Measurements from ENCODE around the gene CELF2. TPM values are rescaled to one million over a fixed set of nuclear protein-coding genes. Genes with fewer than 3 reads are reported as not detected.
"Not testable (repeated sequence)": the region's sequence is repeated elsewhere in the genome, so short reads cannot be mapped to it uniquely, and the experiment has no call there.

The CELF2 gene
- polyA plus RNA-seq, 2 donors: 2.2 to 4.0 TPM

DNA sequence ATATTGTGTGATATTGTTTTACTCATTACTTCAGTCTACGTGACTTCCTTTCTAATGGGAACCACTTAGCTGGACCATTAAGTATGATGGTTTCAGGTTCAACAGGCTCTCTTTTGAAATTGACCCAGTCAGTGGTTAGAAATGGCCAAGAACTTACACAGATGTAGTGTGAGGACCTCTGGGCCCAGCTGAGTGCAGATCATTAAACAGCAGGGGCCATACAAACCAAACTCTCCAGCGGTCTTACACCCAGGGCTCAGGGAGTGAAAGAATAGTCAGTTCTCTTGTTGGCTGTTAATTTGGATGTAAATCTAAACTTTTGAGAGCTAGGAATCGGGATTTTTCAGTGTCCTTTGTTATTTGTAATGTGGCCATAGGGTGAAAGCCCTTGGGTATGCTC is 107.3 kb downstream of the CELF2 start:
- no peaks in the 10 kb centered on the region for H3K27me3 ChIP-seq (ENCODE audit: control insufficient read depth in 1 of 2, insufficient read depth in 2 of 2, low read length in 2 of 2)
- H3K36me3 ChIP-seq (ENCODE audit: control insufficient read depth in 2 of 2, insufficient read depth in 2 of 2, low read length in 1 of 2): no peaks in the 10 kb centered on the region
- WGBS, 2 donors: 80 to 88% methylated on average over 3 of the region's 3 CpGs
- no peaks in the 10 kb centered on the region for H3K9me3 ChIP-seq (ENCODE audit: control insufficient read depth in 2 of 2, insufficient read depth in 1 of 2, low read depth in 1 of 2, low read length in 1 of 2)
- no peak overlapping the region for H3K27ac ChIP-seq (ENCODE audit: low read depth in 2 of 2, low read length in 1 of 2)
- no peak overlapping the region for H3K4me3 ChIP-seq (ENCODE audit: low read depth in 1 of 2, low read length in 2 of 2)
- H3K4me1 ChIP-seq (ENCODE audit: control insufficient read depth in 2 of 2, insufficient read depth in 2 of 2, low read length in 1 of 2): no peaks in the 10 kb centered on the region

DNA sequence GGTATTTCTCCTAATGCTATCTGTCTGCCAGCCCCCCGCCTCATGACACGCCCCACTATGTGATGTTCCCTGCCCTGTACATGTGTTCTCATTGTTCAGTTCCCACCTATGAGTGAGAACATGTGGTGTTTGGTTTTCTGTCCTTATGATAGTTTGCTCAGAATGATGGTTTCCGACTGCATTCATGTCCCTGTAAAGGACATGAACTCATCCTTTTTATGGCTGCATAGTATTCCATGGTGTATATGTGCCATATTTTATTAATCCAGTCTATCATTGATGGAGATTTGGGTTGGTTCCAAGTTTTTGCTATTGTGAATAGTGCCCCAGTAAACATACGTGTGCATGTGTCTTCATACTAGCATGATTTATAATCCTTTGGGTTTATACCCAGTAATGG is 109.3 kb downstream of the CELF2 start:
- H3K27ac ChIP-seq (ENCODE audit: low read depth in 2 of 2, low read length in 1 of 2); H3K9me3 ChIP-seq (ENCODE audit: control insufficient read depth in 2 of 2, insufficient read depth in 1 of 2, low read depth in 1 of 2, low read length in 1 of 2); H3K36me3 ChIP-seq (ENCODE audit: control insufficient read depth in 2 of 2, insufficient read depth in 2 of 2, low read length in 1 of 2); H3K4me1 ChIP-seq (ENCODE audit: control insufficient read depth in 2 of 2, insufficient read depth in 2 of 2, low read length in 1 of 2); H3K27me3 ChIP-seq (ENCODE audit: control insufficient read depth in 1 of 2, insufficient read depth in 2 of 2, low read length in 2 of 2); H3K4me3 ChIP-seq (ENCODE audit: low read depth in 1 of 2, low read length in 2 of 2): not testable (repeated sequence)
- WGBS, 2 donors: 94 to 96% methylated on average over 4 of the region's 4 CpGs

DNA sequence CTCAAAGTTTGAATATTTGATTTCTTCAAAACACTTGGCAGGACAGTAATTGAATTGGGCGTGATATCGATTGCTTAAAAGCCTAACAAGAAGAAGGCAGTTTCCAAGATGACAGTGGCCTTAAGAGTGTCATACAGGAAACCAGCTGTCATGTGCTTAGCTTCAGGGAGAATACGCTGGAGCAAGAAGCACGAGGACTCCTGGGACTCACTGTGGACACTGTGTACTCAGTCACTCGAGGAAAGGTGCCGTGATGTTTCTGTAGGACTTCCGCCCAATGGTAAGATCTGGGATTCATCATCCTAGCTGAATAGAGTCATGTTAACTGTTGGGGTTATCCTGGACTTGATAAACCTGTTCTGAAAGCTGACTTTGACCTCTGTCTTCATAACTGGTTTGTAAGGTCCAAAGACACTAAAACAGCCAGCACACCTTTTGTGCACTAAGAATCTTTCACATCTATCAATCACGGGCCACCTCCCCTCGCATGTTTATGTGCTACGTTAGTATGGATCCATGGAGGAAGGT is 113.5 kb downstream of the CELF2 start:
- Histone ChIP-seq H3K36me3 (ENCODE audit: control insufficient read depth in 2 of 2, insufficient read depth in 2 of 2, low read length in 1 of 2) (no peaks in the 10 kb centered on the region), H3K27ac (ENCODE audit: low read depth in 2 of 2, low read length in 1 of 2) (no peak overlapping the region)

DNA sequence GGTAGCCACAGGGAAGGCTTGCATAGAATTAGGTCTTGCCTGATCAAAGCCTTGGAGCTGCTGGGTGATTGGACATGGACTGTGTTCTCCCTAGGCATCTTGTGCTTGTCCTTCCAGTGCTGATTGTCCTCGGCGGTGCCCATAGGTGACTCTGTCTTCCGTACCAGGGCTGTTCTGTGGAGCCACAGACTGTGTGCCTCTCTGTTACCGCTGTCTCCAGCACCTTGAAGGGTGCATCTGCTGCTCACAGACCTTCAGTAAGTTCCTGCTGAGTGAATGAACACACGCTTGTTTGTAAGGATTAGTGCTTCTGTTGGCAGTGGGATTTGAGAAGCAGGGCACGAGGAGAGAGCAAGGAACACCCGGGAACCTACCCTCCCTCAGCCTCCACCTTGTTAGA is 116.7 kb downstream of the CELF2 start:
- no peak overlapping the region for H3K4me3 ChIP-seq (ENCODE audit: low read depth in 1 of 2, low read length in 2 of 2)
- no peaks in the 10 kb centered on the region for H3K4me1 ChIP-seq (ENCODE audit: control insufficient read depth in 2 of 2, insufficient read depth in 2 of 2, low read length in 1 of 2)
- no peaks in the 10 kb centered on the region for H3K9me3 ChIP-seq (ENCODE audit: control insufficient read depth in 2 of 2, insufficient read depth in 1 of 2, low read depth in 1 of 2, low read length in 1 of 2)
- no peaks in the 10 kb centered on the region for H3K27me3 ChIP-seq (ENCODE audit: control insufficient read depth in 1 of 2, insufficient read depth in 2 of 2, low read length in 2 of 2)
- 87 to 90% methylated on average over 7 of the region's 7 CpGs for WGBS, 2 donors
- H3K36me3 ChIP-seq (ENCODE audit: control insufficient read depth in 2 of 2, insufficient read depth in 2 of 2, low read length in 1 of 2): no peaks in the 10 kb centered on the region
- H3K27ac ChIP-seq (ENCODE audit: low read depth in 2 of 2, low read length in 1 of 2): no peak overlapping the region

More for the DNA sequence above, 113.5 kb downstream of the CELF2 start:
- H3K4me3 ChIP-seq (ENCODE audit: low read depth in 1 of 2, low read length in 2 of 2): no peak overlapping the region
- no peaks in the 10 kb centered on the region for H3K4me1 ChIP-seq (ENCODE audit: control insufficient read depth in 2 of 2, insufficient read depth in 2 of 2, low read length in 1 of 2)
- WGBS, 2 donors: 77 to 93% methylated on average over 10 of the region's 10 CpGs
- H3K27me3 ChIP-seq (ENCODE audit: control insufficient read depth in 1 of 2, insufficient read depth in 2 of 2, low read length in 2 of 2): no peaks in the 10 kb centered on the region
- H3K9me3 ChIP-seq (ENCODE audit: control insufficient read depth in 2 of 2, insufficient read depth in 1 of 2, low read depth in 1 of 2, low read length in 1 of 2): no peaks in the 10 kb centered on the region

DNA sequence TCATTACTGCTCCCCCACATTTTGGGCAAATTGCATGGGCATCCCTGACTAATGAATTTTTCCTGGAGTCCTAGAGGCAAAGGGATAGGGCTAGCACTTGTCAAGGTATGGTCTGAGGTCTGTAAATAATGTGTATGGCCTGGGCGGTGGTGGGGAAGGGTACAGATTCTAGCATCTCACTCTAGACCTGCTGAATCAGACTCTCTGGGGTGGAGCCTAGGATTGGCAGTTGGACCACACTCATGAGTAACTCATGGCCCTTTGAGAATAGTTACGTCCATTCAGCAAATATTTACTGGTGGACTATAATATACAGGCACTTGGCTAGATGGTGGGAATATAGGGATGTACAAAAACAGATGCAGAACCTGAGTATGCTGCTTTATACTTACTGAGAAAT is 118.0 kb downstream of the CELF2 start:
- 82 to 84% methylated on average over 2 of the region's 2 CpGs for WGBS, 2 donors
- Histone ChIP-seq H3K36me3 (ENCODE audit: control insufficient read depth in 2 of 2, insufficient read depth in 2 of 2, low read length in 1 of 2) (no peaks in the 10 kb centered on the region), H3K4me3 (ENCODE audit: low read depth in 1 of 2, low read length in 2 of 2) (no peak overlapping the region), H3K9me3 (ENCODE audit: control insufficient read depth in 2 of 2, insufficient read depth in 1 of 2, low read depth in 1 of 2, low read length in 1 of 2) (no peaks in the 10 kb centered on the region), H3K4me1 (ENCODE audit: control insufficient read depth in 2 of 2, insufficient read depth in 2 of 2, low read length in 1 of 2) (no peaks in the 10 kb centered on the region), H3K27ac (ENCODE audit: low read depth in 2 of 2, low read length in 1 of 2) (no peak overlapping the region), H3K27me3 (ENCODE audit: control insufficient read depth in 1 of 2, insufficient read depth in 2 of 2, low read length in 2 of 2) (no peaks in the 10 kb centered on the region)

DNA sequence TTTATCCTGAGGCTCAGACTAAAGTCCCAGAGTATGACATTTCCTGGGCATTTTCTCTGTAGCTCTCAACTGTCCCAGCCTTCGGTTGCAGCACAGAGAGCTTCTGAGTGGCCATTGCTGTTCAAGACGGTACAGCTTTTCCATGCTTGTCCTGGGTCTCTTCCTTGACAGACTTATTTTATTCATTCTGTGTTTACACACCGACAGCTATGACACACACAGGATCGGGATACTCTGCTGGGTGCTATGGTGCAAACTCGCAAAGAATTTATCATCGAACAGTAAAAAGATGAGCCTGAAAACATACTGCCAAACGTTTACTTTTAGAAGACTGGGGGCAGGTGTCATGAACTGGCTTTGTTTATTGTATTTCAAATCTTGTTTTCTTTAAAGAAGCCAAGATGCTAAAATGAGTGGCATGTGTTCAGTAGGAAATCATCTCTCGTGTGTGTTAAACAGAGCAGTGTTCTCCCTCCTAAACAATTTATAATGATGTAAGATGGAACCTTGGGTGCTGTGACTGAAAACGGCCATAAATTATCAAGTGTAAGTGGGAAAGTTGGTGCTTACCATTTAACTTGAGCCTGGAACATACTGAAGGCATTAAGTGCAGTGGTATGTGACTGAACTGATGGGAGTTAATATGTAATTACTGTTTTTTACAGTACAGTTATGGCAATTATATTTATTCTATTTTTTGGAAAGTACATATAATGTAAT is 120.8 kb downstream of the CELF2 start:
- H3K27me3 ChIP-seq (ENCODE audit: control insufficient read depth in 1 of 2, insufficient read depth in 2 of 2, low read length in 2 of 2): no peaks in the 10 kb centered on the region
- WGBS, 2 donors: 67 to 68% methylated on average over 9 of the region's 9 CpGs

DNA sequence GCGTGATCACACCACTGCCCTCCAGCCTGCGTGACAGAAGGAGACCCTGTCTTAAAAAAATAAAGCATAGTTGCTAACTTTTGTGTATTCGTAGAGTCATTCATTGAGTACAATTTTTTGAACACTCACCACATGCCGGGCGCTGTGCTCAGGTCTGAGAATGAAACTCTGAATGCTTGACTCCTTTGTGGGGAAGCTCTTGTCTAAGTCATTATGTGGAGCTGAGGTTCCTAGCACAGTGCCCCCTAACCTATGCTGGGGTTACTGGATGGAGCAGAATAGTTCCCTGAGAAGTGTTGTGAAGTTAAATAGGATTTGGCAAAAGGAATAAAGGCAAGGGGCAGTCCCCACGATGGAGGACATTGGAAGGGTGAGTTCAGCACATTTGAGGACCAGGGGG is 123.3 kb downstream of the CELF2 start:
- no peaks in the 10 kb centered on the region for H3K9me3 ChIP-seq (ENCODE audit: control insufficient read depth in 2 of 2, insufficient read depth in 1 of 2, low read depth in 1 of 2, low read length in 1 of 2)
- no peaks in the 10 kb centered on the region for H3K36me3 ChIP-seq (ENCODE audit: control insufficient read depth in 2 of 2, insufficient read depth in 2 of 2, low read length in 1 of 2)
- no peak overlapping the region for H3K4me3 ChIP-seq (ENCODE audit: low read depth in 1 of 2, low read length in 2 of 2)
- H3K4me1 ChIP-seq (ENCODE audit: control insufficient read depth in 2 of 2, insufficient read depth in 2 of 2, low read length in 1 of 2): no peaks in the 10 kb centered on the region
- no peaks in the 10 kb centered on the region for H3K27me3 ChIP-seq (ENCODE audit: control insufficient read depth in 1 of 2, insufficient read depth in 2 of 2, low read length in 2 of 2)
- WGBS, 2 donors: 86 to 92% methylated on average over 6 of the region's 6 CpGs
- no peak overlapping the region for H3K27ac ChIP-seq (ENCODE audit: low read depth in 2 of 2, low read length in 1 of 2)

More for the DNA sequence above, 120.8 kb downstream of the CELF2 start:
- Histone ChIP-seq H3K4me1 (ENCODE audit: control insufficient read depth in 2 of 2, insufficient read depth in 2 of 2, low read length in 1 of 2) (no peaks in the 10 kb centered on the region), H3K27ac (ENCODE audit: low read depth in 2 of 2, low read length in 1 of 2) (no peak overlapping the region), H3K36me3 (ENCODE audit: control insufficient read depth in 2 of 2, insufficient read depth in 2 of 2, low read length in 1 of 2) (no peaks in the 10 kb centered on the region), H3K9me3 (ENCODE audit: control insufficient read depth in 2 of 2, insufficient read depth in 1 of 2, low read depth in 1 of 2, low read length in 1 of 2) (no peaks in the 10 kb centered on the region), H3K4me3 (ENCODE audit: low read depth in 1 of 2, low read length in 2 of 2) (no peak overlapping the region)

DNA sequence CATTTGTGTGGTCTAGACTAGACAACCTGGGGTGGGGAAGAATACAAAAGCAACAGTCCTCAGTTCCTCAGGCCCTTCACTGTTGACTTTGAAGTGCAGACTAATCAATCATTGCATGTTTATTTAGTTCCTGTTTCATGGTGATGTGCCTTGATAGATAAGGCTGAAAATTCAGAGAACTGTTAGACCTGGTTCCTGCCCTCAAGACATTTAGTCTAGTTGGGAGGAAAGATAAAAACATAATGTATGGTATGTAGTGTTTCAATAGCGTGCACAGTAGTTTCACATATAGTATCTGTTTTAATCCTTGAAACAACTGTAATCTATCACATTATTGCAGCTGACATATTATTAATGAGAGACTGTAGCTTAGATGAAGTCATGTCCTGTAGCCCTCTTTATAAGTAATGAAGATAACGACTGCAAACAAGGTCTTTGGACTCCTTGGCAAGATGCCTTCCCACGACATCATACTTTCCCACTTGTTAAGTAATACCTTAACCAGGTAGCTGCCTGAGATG is 124.0 kb downstream of the CELF2 start:
- Histone ChIP-seq H3K27ac (ENCODE audit: low read depth in 2 of 2, low read length in 1 of 2) (no peak overlapping the region), H3K9me3 (ENCODE audit: control insufficient read depth in 2 of 2, insufficient read depth in 1 of 2, low read depth in 1 of 2, low read length in 1 of 2) (no peaks in the 10 kb centered on the region), H3K4me3 (ENCODE audit: low read depth in 1 of 2, low read length in 2 of 2) (no peak overlapping the region), H3K27me3 (ENCODE audit: control insufficient read depth in 1 of 2, insufficient read depth in 2 of 2, low read length in 2 of 2) (no peaks in the 10 kb centered on the region), H3K36me3 (ENCODE audit: control insufficient read depth in 2 of 2, insufficient read depth in 2 of 2, low read length in 1 of 2) (no peaks in the 10 kb centered on the region), H3K4me1 (ENCODE audit: control insufficient read depth in 2 of 2, insufficient read depth in 2 of 2, low read length in 1 of 2) (no peaks in the 10 kb centered on the region)
- 52 to 60% methylated on average over 3 of the region's 3 CpGs for WGBS, 2 donors

DNA sequence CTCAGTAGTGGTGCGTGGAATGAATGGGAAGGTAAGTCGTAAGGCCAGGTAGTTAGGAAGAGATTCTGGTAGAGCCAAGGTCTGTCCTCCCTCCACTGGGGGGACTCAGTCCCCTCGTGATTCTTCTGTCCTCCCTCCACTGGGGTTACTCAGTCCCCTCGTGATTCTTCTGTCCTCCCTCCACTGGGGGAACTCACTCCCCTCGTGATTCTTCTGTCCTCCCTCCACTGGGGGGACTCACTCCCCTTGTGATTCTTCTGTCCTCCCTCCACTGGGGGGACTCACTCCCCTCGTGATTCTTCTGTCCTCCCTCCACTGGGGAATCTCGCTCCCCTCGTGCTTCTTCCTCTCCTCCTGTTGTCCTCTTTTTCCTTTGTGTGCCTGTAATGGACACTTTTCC is 125.1 kb downstream of the CELF2 start:
- no peaks in the 10 kb centered on the region for H3K9me3 ChIP-seq (ENCODE audit: control insufficient read depth in 2 of 2, insufficient read depth in 1 of 2, low read depth in 1 of 2, low read length in 1 of 2)
- no peaks in the 10 kb centered on the region for H3K36me3 ChIP-seq (ENCODE audit: control insufficient read depth in 2 of 2, insufficient read depth in 2 of 2, low read length in 1 of 2)
- H3K4me3 ChIP-seq (ENCODE audit: low read depth in 1 of 2, low read length in 2 of 2): no peak overlapping the region
- H3K4me1 ChIP-seq (ENCODE audit: control insufficient read depth in 2 of 2, insufficient read depth in 2 of 2, low read length in 1 of 2): no peaks in the 10 kb centered on the region
- 82 to 86% methylated on average over 8 of the region's 8 CpGs for whole genome bisulfite sequencing, 2 donors
- no peaks in the 10 kb centered on the region for H3K27me3 ChIP-seq (ENCODE audit: control insufficient read depth in 1 of 2, insufficient read depth in 2 of 2, low read length in 2 of 2)
- no peak overlapping the region for H3K27ac ChIP-seq (ENCODE audit: low read depth in 2 of 2, low read length in 1 of 2)

DNA sequence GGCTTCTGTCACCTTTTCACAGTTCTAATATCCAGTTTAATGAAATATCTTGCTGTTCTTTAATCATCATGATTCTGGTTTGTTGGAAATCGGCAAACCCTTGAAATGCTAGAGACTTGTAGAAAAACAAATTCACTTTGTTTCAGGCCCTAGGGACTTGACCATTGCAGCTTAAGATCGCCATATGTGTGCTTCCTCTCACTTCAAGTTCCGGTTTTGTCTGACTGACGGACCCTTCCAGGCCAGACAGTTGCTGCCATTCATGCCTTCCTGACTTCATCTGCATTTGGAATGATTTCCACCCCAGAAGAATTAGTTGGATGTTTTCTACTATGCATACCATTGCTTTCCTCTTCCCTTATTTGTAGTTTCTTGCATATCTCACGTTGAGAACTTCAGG is 125.6 kb downstream of the CELF2 start:
- 85 to 87% methylated on average over 5 of the region's 5 CpGs for WGBS, 2 donors
- Histone ChIP-seq H3K4me1 (ENCODE audit: control insufficient read depth in 2 of 2, insufficient read depth in 2 of 2, low read length in 1 of 2) (no peaks in the 10 kb centered on the region), H3K27me3 (ENCODE audit: control insufficient read depth in 1 of 2, insufficient read depth in 2 of 2, low read length in 2 of 2) (no peaks in the 10 kb centered on the region), H3K9me3 (ENCODE audit: control insufficient read depth in 2 of 2, insufficient read depth in 1 of 2, low read depth in 1 of 2, low read length in 1 of 2) (no peaks in the 10 kb centered on the region), H3K4me3 (ENCODE audit: low read depth in 1 of 2, low read length in 2 of 2) (no peak overlapping the region), H3K27ac (ENCODE audit: low read depth in 2 of 2, low read length in 1 of 2) (no peak overlapping the region), H3K36me3 (ENCODE audit: control insufficient read depth in 2 of 2, insufficient read depth in 2 of 2, low read length in 1 of 2) (no peaks in the 10 kb centered on the region)
